Heart left ventricle (tissue), 13 donors: ENCODE results near the gene MAGOHB.

Source experiments
- POLR2A ChIP-seq, 2 donors: fragments of 450-650 bp; IDR thresholded peaks; one replicate each; pipeline ENCODE4 v1.6.1; 2017; ENCODE audit warnings: antibody characterized with exemption in 2 of 2, mild to moderate bottlenecking in 2 of 2, moderate library complexity in 2 of 2
- TF ChIP-seq, protein P1 (sequence below), 12 donors: fragments of 200-600 bp; sonication (generic) in 4 of 12; IDR thresholded peaks; one replicate each; pipeline versions ENCODE4 v1.5.0 to v1.8.0; 2018 to 2022; ENCODE audit warnings: antibody characterized with exemption in 12 of 12, mild to moderate bottlenecking in 5 of 12
- donor health status: ischemic (EF 13 %, LVEDD 7.1; RV severe dilation, severe dysfunction).
- donor health status: DM: no; HTN: yes; CAD: no.
- donor health status: DM: no; HTN: no; CAD: no.
- donor health status: ischemic (EF 25% LVEDD 6.9; RV normal size, moderate dysfunction).
- donor health status: ischemic (EF 25% LVEDD 5.7; RV mildly dilated, moderate dysfunction).
- donor health status: ischemic (EF 35%, LVEDD 5.7; RV mildly dilated, moderate dysfunction).
- donor health status: nonischemic (EF 11% LVEDD 7.7; RV severe dilation, severe dysfunction).
- donor health status: DM: yes; HTN: yes; CAD: no.
- donor health status: PGD.
- donor health status: ischemic (EF 29% LVEDD 5.4; RV normal size, mild dysfunction).
- donor health status: nonischemic (EF 23%, LVEDD 6.1; RV moderate dilation, normal function).

DNA sequence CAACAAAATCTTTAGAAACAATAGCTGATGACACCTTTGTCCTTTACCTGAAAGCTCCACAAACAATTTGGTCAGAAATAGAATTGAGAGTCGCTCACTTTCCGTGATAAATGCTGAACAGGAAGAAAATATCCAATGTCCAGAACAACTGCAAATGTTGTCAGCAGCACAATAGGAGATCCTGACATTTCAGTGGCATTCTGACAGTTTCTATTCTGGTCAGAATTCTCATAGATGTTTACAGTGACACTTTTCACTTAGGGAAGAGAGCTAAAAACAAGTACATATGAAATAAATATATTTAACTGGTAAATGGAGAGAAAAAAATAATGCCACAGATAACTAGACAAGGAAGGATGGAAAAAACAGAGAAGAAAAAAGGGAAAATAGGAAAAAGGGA, 39.1 kb downstream of the MAGOHB start:
- TF ChIP-seq, protein P1, sequence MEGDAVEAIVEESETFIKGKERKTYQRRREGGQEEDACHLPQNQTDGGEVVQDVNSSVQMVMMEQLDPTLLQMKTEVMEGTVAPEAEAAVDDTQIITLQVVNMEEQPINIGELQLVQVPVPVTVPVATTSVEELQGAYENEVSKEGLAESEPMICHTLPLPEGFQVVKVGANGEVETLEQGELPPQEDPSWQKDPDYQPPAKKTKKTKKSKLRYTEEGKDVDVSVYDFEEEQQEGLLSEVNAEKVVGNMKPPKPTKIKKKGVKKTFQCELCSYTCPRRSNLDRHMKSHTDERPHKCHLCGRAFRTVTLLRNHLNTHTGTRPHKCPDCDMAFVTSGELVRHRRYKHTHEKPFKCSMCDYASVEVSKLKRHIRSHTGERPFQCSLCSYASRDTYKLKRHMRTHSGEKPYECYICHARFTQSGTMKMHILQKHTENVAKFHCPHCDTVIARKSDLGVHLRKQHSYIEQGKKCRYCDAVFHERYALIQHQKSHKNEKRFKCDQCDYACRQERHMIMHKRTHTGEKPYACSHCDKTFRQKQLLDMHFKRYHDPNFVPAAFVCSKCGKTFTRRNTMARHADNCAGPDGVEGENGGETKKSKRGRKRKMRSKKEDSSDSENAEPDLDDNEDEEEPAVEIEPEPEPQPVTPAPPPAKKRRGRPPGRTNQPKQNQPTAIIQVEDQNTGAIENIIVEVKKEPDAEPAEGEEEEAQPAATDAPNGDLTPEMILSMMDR (IDR thresholded peaks at IDR 0.05), result no peak
- no peak for TF ChIP-seq POLR2A (IDR thresholded peaks at IDR 0.05)
